Measurements from ENCODE around the gene CIB4. TPM values are rescaled to one million over a fixed set of nuclear protein-coding genes. Genes with fewer than 3 reads are reported as not detected.

The CIB4 gene
- total and polyA plus RNA-seq, 2 donors from 2014 or later: not detected

- no peak for FAIRE-seq
- TF ChIP-seq CTCF (IDR thresholded peaks at IDR 0.05; ENCODE audit: borderline replicate concordance, extremely low read depth, insufficient read depth): no peak
- Histone ChIP-seq H3K27ac (ENCODE audit: low read depth in 2 of 2, low read length in 2 of 2) (no peak overlapping the region), H3K9me3 (ENCODE audit: control insufficient read depth in 2 of 3, insufficient read depth in 1 of 3, low read length in 3 of 3) (no peaks in the 10 kb centered on the region), H3K9ac (ENCODE audit: low read length in 3 of 3) (no peak overlapping the region), H3K4me3 (ENCODE audit: low read length in 3 of 3) (no peak overlapping the region), H3K36me3 (ENCODE audit: control insufficient read depth in 2 of 3, insufficient read depth in 3 of 3, low read length in 3 of 3) (no peaks in the 10 kb centered on the region), H3K4me1 (ENCODE audit: control insufficient read depth in 2 of 3, insufficient read depth in 2 of 3, low read depth in 1 of 3, low read length in 3 of 3) (no peaks in the 10 kb centered on the region), H3K27me3 (ENCODE audit: control insufficient read depth, insufficient read depth, low read length) (no peaks in the 10 kb centered on the region)
- DNase-seq: no peak
- intact Hi-C loops (cut with DNase I): no loop called here
These were observed 11.4 kb downstream of the CIB4 start for GRCh38 chr2:26629751-26630150.

- Histone ChIP-seq H3K4me3 (ENCODE audit: low read length in 3 of 3) (no peak overlapping the region), H3K9me3 (ENCODE audit: control insufficient read depth in 2 of 3, insufficient read depth in 1 of 3, low read length in 3 of 3) (no peaks in the 10 kb centered on the region), H3K27me3 (ENCODE audit: control insufficient read depth, insufficient read depth, low read length) (no peaks in the 10 kb centered on the region), H3K36me3 (ENCODE audit: control insufficient read depth in 2 of 3, insufficient read depth in 3 of 3, low read length in 3 of 3) (no peaks in the 10 kb centered on the region), H3K27ac (ENCODE audit: low read depth in 2 of 2, low read length in 2 of 2) (no peak overlapping the region), H3K4me1 (ENCODE audit: control insufficient read depth in 2 of 3, insufficient read depth in 2 of 3, low read depth in 1 of 3, low read length in 3 of 3) (no peaks in the 10 kb centered on the region), H3K9ac (ENCODE audit: low read length in 3 of 3) (no peak overlapping the region)
- intact Hi-C loops (cut with DNase I): no loop called here
- FAIRE-seq (no peak), DNase-seq (no peak)
- TF ChIP-seq CTCF (IDR thresholded peaks at IDR 0.05; ENCODE audit: borderline replicate concordance, extremely low read depth, insufficient read depth): no peak
These were observed 11.9 kb downstream of the CIB4 start for GRCh38 chr2:26629346-26629630.

- Histone ChIP-seq H3K9ac (ENCODE audit: low read length in 3 of 3) (no peak overlapping the region), H3K27me3 (ENCODE audit: control insufficient read depth, insufficient read depth, low read length) (no peaks in the 10 kb centered on the region), H3K9me3 (ENCODE audit: control insufficient read depth in 2 of 3, insufficient read depth in 1 of 3, low read length in 3 of 3) (no peaks in the 10 kb centered on the region), H3K4me3 (ENCODE audit: low read length in 3 of 3) (no peak overlapping the region), H3K4me1 (ENCODE audit: control insufficient read depth in 2 of 3, insufficient read depth in 2 of 3, low read depth in 1 of 3, low read length in 3 of 3) (no peaks in the 10 kb centered on the region), H3K36me3 (ENCODE audit: control insufficient read depth in 2 of 3, insufficient read depth in 3 of 3, low read length in 3 of 3) (no peaks in the 10 kb centered on the region), H3K27ac (ENCODE audit: low read depth in 2 of 2, low read length in 2 of 2) (no peak overlapping the region)
- no peak for FAIRE-seq
- intact Hi-C loops (cut with DNase I): no loop called here
- TF ChIP-seq CTCF (IDR thresholded peaks at IDR 0.05; ENCODE audit: borderline replicate concordance, extremely low read depth, insufficient read depth): no peak
- peak in 1 of 5 donors; percentile 46 for DNase-seq
These were observed 12.4 kb downstream of the CIB4 start for GRCh38 chr2:26628561-26629345.
